Measurements from ENCODE around the gene TEAD4. TPM values are rescaled to one million over a fixed set of nuclear protein-coding genes. Genes with fewer than 3 reads are reported as not detected.
A peak's percentile ranks its signal among the peaks of the same experiment; 100 is the strongest.

The TEAD4 gene
- total RNA-seq, 1 experiment from 2014 or later, result 47.7 TPM

- Histone ChIP-seq H4K20me1 (ENCODE audit: insufficient read depth) (no peaks in the 10 kb centered on the region), H3K4me3 (no peak overlapping the region), H3K27ac (no peak overlapping the region), H3K36me3 (ENCODE audit: low read depth) (no peaks in the 10 kb centered on the region), H3K9me3 (ENCODE audit: insufficient read depth, low read depth) (no peaks in the 10 kb centered on the region), H2AFZ (no peak overlapping the region), H3F3A (ENCODE audit: insufficient read depth, low read depth) (no peaks in the 10 kb centered on the region), H3K79me2 (ENCODE audit: low read depth) (no peaks in the 10 kb centered on the region), H3K4me1 (replicated peaks; ENCODE audit: insufficient read depth) (peaks cover 11% of the 10 kb centered on the region), H3K9me2 (ENCODE audit: insufficient read depth) (no peaks in the 10 kb centered on the region), H3K27me3 (ENCODE audit: insufficient read depth, low read depth) (no peaks in the 10 kb centered on the region), H3K4me2 (no peak overlapping the region)
- CTCF ChIA-PET, result no interaction called here
- TF ChIP-seq CTCF (conservative IDR thresholded peaks at IDR 0.05) (no peak), EZH2 (IDR thresholded peaks at IDR 0.05; ENCODE audit: low read depth) (no peak)
- no TSS peak for BruUV-seq (replicated peaks)
- intact Hi-C loops (cut with micrococcal nuclease; ENCODE audit: unreplicated experiment), result loop anchor here (10.0 kb wide), 2 partner anchors 235 to 1205 kb away; partner anchors contain the start of gene CCND2
- POLR2A ChIA-PET (ENCODE audit: unreplicated experiment), result no interaction called here
- peak in 1 of 2 experiments; percentile 15 for DNase-seq
These were observed 110.5 kb downstream of the TEAD4 start for GRCh38 chr12:3069714-3070113.

GRCh38 chr12:3071107-3071506, 111.9 kb downstream of the TEAD4 start:
- POLR2A ChIA-PET (ENCODE audit: unreplicated experiment), result interaction anchor here (0.5 kb wide), 1 partner anchor 180 kb away, joined by 3 read pairs; no protein-coding TSS in a partner anchor
- Histone ChIP-seq H3K9me3 (ENCODE audit: insufficient read depth, low read depth) (no peaks in the 10 kb centered on the region), H3F3A (ENCODE audit: insufficient read depth, low read depth) (no peaks in the 10 kb centered on the region), H3K27ac (no peak overlapping the region), H2AFZ (no peak overlapping the region), H3K4me1 (replicated peaks; ENCODE audit: insufficient read depth) (peaks cover under 1% of the 10 kb centered on the region), H4K20me1 (ENCODE audit: insufficient read depth) (no peaks in the 10 kb centered on the region), H3K9me2 (ENCODE audit: insufficient read depth) (no peaks in the 10 kb centered on the region), H3K36me3 (ENCODE audit: low read depth) (no peaks in the 10 kb centered on the region), H3K27me3 (ENCODE audit: insufficient read depth, low read depth) (no peaks in the 10 kb centered on the region), H3K79me2 (ENCODE audit: low read depth) (no peaks in the 10 kb centered on the region), H3K4me2 (no peak overlapping the region), H3K4me3 (no peak overlapping the region)
- intact Hi-C loops (cut with micrococcal nuclease; ENCODE audit: unreplicated experiment), result loop anchor here (10.0 kb wide), 2 partner anchors 234 to 1204 kb away; partner anchors contain the start of gene CCND2
- BruUV-seq (replicated peaks), result no TSS peak
- TF ChIP-seq EZH2 (IDR thresholded peaks at IDR 0.05; ENCODE audit: low read depth) (no peak), CTCF (conservative IDR thresholded peaks at IDR 0.05) (no peak)
- DNase-seq, result peak in 1 of 2 experiments; percentile 3
- CTCF ChIA-PET, result no interaction called here

GRCh38 chr12:3071710-3072109, 112.5 kb downstream of the TEAD4 start:
- ChIA-PET CTCF (no interaction called here), POLR2A (ENCODE audit: unreplicated experiment) (no interaction called here)
- Histone ChIP-seq H3K9me3 (ENCODE audit: insufficient read depth, low read depth) (no peaks in the 10 kb centered on the region), H3K4me3 (no peak overlapping the region), H3K9me2 (ENCODE audit: insufficient read depth) (no peaks in the 10 kb centered on the region), H3K4me2 (no peak overlapping the region), H3K27me3 (ENCODE audit: insufficient read depth, low read depth) (no peaks in the 10 kb centered on the region), H3K36me3 (ENCODE audit: low read depth) (no peaks in the 10 kb centered on the region), H3K27ac (no peak overlapping the region), H3K79me2 (ENCODE audit: low read depth) (no peaks in the 10 kb centered on the region), H4K20me1 (ENCODE audit: insufficient read depth) (no peaks in the 10 kb centered on the region), H3K4me1 (replicated peaks; ENCODE audit: insufficient read depth) (peaks cover 6% of the 10 kb centered on the region), H3F3A (ENCODE audit: insufficient read depth, low read depth) (no peaks in the 10 kb centered on the region), H2AFZ (no peak overlapping the region)
- BruUV-seq (replicated peaks), result no TSS peak
- intact Hi-C loops (cut with micrococcal nuclease; ENCODE audit: unreplicated experiment), result loop anchor here (2.0 to 10.0 kb wide), 3 partner anchors 137 to 1203 kb away; partner anchors contain the start of gene CCND2
- DNase-seq, result peak in 1 of 2 experiments; percentile 5
- no peak for TF ChIP-seq CTCF (conservative IDR thresholded peaks at IDR 0.05)
- no peak for TF ChIP-seq EZH2 (IDR thresholded peaks at IDR 0.05; ENCODE audit: low read depth)

Measured in PC-9 (cell line).